Measurements from ENCODE around the gene PDCD4. TPM values are rescaled to one million over a fixed set of nuclear protein-coding genes. Genes with fewer than 3 reads are reported as not detected.

The PDCD4 gene
- total and polyA plus RNA-seq, 9 of the 15 experiments (the other 6 are each of a cell fraction or from before 2014, with no cell fraction given) = 12.9 to 44.1 (median 33.7) TPM

- TF ChIP-seq BCLAF1 (IDR thresholded peaks at IDR 0.05; ENCODE audit: borderline replicate concordance in 1 of 2, control insufficient read depth in 1 of 2, low read depth in 2 of 2, low read length in 1 of 2) (no peak), SMAD4 (CRISPR knock-in tag; conservative IDR thresholded peaks at IDR 0.05) (0 out of 2 replicates have a peak, but pooled peaks have one; percentile 19), NELFE (IDR thresholded peaks at IDR 0.05; ENCODE audit: insufficient read depth, insufficient read length) (no peak), TEAD2 (tag; IDR thresholded peaks at IDR 0.05) (no peak), ZNF318 (IDR thresholded peaks at IDR 0.05; ENCODE audit: borderline replicate concordance in 1 of 2, low read depth in 1 of 2) (no peak), AFF4 (CRISPR knock-in tag; IDR thresholded peaks at IDR 0.05) (no peak), ZNF282 (CRISPR knock-in tag; IDR thresholded peaks at IDR 0.05) (no peak), SIN3A (IDR thresholded peaks at IDR 0.05; ENCODE audit: borderline replicate concordance in 2 of 2, control insufficient read depth in 1 of 2, low read depth in 2 of 2, low read length in 2 of 2) (no peak), POLR3A (IDR thresholded peaks at IDR 0.05; ENCODE audit: borderline replicate concordance, extremely low read depth, insufficient read depth, insufficient read length) (no peak), MECOM (CRISPR knock-in tag; IDR thresholded peaks at IDR 0.05) (no peak)
These were observed 13.3 kb upstream of the PDCD4 start (continued) for GRCh38 chr10:110858297-110858934.
